ENCODE results near the gene SCAMP5.
A peak's percentile ranks its signal among the peaks of the same experiment; 100 is the strongest.

The SCAMP5 gene

GRCh38 chr15:75034615-75035014, 39.3 kb downstream of the SCAMP5 start:
- no peak for DNase-seq (ENCODE audit: low spot score)
- in situ Hi-C loops (cut with MboI; ENCODE audit: low sequenced_read_pairs, unreplicated experiment), result no loop called here
- TF ChIP-seq CTCF (IDR thresholded peaks at IDR 0.05; ENCODE audit: borderline replicate concordance, control extremely low read depth, extremely low read depth, insufficient read depth, missing control alignments), result no peak

GRCh38 chr15:75036212-75036616, 40.9 kb downstream of the SCAMP5 start:
- DNase-seq (ENCODE audit: low spot score), result no peak
- no peak for TF ChIP-seq CTCF (IDR thresholded peaks at IDR 0.05; ENCODE audit: borderline replicate concordance, control extremely low read depth, extremely low read depth, insufficient read depth, missing control alignments)
- in situ Hi-C loops (cut with MboI; ENCODE audit: low sequenced_read_pairs, unreplicated experiment), result no loop called here

- no peak for DNase-seq (ENCODE audit: low spot score)
- no peak for TF ChIP-seq CTCF (IDR thresholded peaks at IDR 0.05; ENCODE audit: borderline replicate concordance, control extremely low read depth, extremely low read depth, insufficient read depth, missing control alignments)
- in situ Hi-C loops (cut with MboI; ENCODE audit: low sequenced_read_pairs, unreplicated experiment), result no loop called here
These were observed 42.3 kb downstream of the SCAMP5 start for GRCh38 chr15:75037685-75038084.

GRCh38 chr15:75038231-75038630, 42.9 kb downstream of the SCAMP5 start:
- TF ChIP-seq CTCF (IDR thresholded peaks at IDR 0.05; ENCODE audit: borderline replicate concordance, control extremely low read depth, extremely low read depth, insufficient read depth, missing control alignments), result no peak
- in situ Hi-C loops (cut with MboI; ENCODE audit: low sequenced_read_pairs, unreplicated experiment), result no loop called here
- no peak for DNase-seq (ENCODE audit: low spot score)

DNA sequence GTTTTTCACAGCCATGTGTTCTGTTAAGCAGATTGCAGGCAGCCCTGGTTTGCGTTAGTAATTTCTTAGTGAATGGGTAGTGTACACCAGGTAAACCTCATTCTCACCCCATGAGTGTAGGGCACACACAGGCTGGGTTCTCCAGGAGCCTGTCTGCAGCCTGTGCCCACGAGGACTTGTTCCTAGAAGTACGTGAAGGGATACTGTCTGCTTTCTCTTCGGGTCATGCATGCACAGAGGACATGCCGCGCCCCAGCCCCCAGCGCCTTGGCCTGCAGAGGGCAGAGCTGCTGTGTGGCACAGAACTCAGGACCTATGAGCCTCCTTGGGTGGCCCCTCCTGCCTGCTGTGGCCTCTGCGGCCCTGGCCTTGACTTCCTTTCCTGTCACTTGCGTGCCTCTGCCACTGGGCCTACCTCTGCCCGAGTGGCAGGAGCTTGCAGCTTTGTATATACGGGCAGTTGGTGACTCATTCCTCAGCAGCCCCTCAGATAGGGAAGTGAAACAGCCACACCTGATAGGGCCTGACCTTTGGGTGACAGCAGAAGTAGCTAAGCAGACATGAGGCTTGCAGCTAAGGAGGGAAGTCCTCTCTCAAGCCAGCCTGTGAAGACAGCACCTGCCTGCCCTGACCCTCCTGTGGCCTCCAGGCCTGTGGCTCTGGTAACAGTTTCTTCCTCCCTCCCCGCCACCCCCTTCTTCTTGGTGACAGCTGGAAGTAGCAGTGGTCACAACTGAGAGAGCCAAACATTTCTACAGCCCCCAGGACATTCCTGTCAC, 47.6 kb downstream of the SCAMP5 start:
- peak; percentile 72 for TF ChIP-seq CTCF (IDR thresholded peaks at IDR 0.05; ENCODE audit: borderline replicate concordance, control extremely low read depth, extremely low read depth, insufficient read depth, missing control alignments)
- peak; percentile 90 for DNase-seq (ENCODE audit: low spot score)
- in situ Hi-C loops (cut with MboI; ENCODE audit: low sequenced_read_pairs, unreplicated experiment), result no loop called here

DNA sequence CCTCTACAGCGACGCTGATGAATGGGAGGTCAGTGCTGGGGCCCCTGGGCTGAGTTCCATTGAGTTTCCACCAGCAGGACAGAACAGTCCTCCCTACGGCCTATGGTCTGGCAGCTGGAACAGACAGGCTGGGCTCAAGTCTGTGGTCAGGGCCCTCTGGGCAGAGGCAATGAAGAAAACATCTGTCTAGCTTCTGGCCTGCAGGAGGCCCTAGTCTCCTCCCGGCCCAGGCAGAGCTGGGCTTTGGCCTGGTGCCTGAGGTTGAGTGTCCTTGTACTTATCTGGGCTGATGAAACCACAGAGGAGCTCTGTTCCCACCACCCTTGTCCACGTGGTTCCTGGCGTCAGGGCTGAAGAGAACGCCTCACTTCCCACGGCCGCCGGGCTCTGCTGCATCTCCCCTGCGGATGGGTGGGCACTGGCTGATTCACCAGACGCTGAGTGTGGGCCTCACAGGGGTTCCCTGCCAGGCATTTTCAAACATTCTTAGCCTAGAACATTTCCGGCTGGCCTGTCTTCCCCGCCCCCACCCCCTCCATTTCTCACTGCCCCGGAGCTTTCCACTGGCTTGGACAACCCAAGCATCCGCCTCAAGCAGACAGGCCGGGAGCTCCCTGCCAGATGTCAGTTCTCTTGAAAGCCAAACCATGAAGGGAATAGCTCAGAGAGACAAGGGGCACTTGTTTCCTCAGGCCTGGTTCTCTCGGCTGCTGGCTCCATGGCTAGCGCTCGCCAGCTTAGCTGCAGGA, 48.3 kb downstream of the SCAMP5 start:
- in situ Hi-C loops (cut with MboI; ENCODE audit: low sequenced_read_pairs, unreplicated experiment), result no loop called here
- peak; percentile 77 for DNase-seq (ENCODE audit: low spot score)
- peak; percentile 39 for TF ChIP-seq CTCF (IDR thresholded peaks at IDR 0.05; ENCODE audit: borderline replicate concordance, control extremely low read depth, extremely low read depth, insufficient read depth, missing control alignments)
